ENCODE results near the gene VWC2.
"Not testable (repeated sequence)": the region's sequence is repeated elsewhere in the genome, so short reads cannot be mapped to it uniquely, and the experiment has no call there.

The VWC2 gene

DNA sequence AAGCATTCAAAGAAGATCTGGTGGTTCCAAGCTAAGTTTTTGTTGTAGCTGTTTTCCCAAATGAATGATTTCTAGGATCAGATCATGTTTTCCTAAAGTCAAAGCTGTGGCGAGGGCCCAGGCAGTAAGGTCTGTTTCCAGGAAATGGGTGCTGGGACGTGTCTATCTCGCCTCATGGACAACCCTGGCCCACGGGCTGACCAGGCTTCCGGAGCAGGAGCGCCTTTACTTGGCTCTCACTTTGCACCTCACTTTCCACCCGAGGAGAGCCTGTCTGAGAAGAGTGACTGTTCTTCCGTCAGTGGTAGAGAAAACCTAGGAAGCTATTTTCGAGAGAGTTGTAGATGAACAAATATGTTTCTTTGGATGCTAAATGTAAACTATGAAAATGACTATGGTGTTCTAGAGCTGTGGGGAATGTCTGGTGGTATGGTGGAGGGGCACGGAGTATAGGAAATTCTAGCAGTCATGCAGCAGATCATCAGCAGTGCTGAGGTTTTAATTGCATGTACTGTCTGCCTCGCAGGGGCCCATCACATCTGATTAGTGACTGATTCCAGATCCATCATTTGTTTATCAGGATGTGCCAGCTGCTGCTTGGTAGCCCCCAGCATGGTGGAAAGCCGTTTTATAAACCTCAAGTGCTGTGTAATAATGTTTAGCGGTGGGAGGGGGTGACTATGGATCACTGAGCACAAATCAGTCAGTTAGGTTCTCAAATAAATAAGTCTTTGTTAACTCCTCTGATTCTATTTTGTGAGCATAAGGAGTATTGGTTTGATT, 66.6 kb downstream of the VWC2 start:
- in situ Hi-C loops (cut with MboI; ENCODE audit: low pct_unique_long_range_greater_than_20kb, low sequenced_read_pairs): no loop called here
- DNase-seq: no peak

DNA sequence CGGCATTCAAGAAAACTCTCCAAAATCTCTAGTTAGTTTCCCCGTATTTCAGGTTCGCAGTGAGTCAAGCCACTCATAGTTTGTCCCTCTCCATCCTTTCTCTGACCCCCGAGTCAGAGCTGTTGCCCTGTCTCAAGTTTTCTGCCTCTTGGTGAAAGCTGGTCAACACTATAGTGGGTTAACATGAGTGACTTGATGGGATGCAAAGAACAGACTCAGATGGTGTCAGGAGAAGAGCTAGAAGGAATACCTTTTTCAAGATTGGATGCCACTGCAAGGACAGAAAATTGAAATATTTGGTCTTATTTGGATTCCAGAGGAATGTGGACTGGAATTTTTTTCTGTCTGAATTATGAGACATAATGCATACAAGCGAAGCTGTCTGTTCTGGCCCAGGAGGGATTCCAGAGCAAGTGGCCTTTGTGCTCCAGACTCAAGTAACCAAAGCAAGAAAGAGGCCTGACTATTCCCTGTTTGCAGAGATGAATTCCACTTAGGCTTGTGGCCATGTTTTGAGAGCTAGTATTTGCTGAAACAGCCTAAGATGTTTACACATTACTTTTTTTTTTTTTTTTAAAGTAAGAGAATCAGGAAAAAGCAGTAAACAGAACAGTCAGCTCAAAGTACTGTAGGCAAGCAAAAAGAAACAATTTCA, 67.4 kb downstream of the VWC2 start:
- DNase-seq: no peak
- in situ Hi-C loops (cut with MboI; ENCODE audit: low pct_unique_long_range_greater_than_20kb, low sequenced_read_pairs): no loop called here

DNA sequence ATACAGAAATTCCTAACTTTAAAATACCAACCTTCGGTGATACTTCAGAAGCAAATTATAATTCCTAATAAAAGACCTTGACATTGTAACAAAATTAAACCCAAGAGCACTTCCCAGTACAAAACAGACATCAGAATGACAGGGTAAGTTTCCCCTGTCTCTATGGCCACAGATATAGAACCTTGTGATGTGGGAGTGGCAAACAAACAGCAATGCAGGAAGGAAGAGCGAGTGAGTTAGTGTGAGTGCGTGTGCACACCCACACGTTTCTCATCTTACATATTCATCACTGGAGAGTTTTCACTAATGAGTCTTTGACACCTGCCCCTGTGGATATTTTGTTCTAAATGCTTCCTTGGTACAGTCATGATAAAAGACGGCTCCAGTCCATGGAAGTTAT, 72.2 kb downstream of the VWC2 start:
- no peak for DNase-seq
- in situ Hi-C loops (cut with MboI; ENCODE audit: low pct_unique_long_range_greater_than_20kb, low sequenced_read_pairs): no loop called here

DNA sequence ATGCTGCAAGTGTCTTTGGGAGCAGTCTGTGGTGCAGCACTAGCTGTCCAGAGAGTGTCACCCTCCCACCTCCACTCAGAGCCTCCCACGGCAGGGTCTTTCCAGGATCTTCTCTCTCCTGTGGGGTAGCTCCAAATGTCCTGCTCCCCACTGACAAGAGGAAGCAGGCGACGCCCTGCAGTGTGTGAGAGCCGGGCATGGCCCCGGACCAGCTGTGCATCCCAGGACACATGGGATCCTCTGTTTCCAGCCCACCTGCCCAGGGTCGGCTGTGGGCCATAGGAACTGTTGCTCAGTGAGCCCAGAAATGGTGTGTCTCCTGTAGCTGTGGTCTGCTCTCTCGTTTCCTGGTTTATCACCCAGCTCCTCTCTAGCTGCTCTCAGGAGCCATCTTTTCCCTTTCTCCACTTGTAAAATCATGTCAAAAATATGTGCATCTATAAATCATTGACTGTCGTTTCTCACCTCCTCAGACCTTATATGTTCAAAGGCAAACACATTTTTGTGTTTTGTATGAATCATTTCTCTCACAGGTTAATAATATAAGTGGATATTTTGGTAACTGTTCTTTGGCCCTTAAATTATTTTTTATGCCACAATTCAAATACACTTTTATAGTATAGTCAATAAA, 74.9 kb downstream of the VWC2 start:
- in situ Hi-C loops (cut with MboI; ENCODE audit: low pct_unique_long_range_greater_than_20kb, low sequenced_read_pairs): no loop called here
- no peak for DNase-seq

DNA sequence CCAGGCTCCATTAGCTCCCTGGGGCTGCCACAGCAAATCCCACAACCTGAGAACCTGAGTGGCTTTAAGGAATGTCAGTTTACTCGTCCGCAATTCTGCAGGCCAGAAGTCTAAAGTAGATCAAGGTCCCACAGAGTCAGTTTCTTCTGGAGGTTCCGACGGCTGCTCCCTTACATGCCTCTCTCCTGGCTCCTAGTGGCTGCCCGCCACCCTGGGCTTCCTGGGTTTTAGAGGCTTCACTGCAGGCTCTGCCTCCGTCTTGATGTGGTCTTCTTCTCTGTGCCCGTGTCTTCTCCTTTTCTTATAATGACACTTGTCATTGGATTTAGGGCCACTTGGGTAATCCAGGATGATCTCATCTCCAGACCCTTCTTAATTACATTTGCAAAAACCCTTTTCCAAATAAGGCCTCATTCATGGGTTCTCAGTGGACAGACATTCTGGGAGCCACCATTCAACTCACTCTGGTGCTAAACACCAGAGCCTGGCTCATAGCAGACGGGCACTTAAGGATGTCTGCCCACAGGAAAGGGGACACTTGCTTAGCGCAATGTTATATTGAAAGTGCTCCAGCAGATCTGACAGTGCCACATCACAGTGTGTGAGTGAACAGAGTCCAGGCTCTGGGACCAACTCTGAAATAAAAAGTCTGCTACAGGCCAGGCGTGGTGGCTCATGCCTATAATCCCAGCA, 77.6 kb downstream of the VWC2 start:
- DNase-seq: no peak
- in situ Hi-C loops (cut with MboI; ENCODE audit: low pct_unique_long_range_greater_than_20kb, low sequenced_read_pairs): no loop called here

DNA sequence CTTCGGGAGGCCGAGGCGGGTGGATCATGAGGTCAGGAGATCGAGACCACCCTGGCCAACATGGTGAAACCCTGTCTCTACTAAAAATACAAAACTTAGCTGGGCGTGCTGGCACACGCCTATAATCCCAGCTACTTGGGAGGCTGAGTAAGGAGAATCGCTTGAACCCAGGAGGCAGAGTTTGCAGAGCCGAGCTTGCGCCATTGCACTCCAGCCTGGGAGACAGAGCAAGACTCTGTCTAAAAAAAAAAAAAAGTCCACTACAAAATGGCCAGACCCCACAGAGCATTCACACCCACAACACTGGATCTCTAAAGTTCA, 78.1 kb downstream of the VWC2 start:
- DNase-seq; in situ Hi-C loops (cut with MboI; ENCODE audit: low pct_unique_long_range_greater_than_20kb, low sequenced_read_pairs): not testable (repeated sequence)

DNA sequence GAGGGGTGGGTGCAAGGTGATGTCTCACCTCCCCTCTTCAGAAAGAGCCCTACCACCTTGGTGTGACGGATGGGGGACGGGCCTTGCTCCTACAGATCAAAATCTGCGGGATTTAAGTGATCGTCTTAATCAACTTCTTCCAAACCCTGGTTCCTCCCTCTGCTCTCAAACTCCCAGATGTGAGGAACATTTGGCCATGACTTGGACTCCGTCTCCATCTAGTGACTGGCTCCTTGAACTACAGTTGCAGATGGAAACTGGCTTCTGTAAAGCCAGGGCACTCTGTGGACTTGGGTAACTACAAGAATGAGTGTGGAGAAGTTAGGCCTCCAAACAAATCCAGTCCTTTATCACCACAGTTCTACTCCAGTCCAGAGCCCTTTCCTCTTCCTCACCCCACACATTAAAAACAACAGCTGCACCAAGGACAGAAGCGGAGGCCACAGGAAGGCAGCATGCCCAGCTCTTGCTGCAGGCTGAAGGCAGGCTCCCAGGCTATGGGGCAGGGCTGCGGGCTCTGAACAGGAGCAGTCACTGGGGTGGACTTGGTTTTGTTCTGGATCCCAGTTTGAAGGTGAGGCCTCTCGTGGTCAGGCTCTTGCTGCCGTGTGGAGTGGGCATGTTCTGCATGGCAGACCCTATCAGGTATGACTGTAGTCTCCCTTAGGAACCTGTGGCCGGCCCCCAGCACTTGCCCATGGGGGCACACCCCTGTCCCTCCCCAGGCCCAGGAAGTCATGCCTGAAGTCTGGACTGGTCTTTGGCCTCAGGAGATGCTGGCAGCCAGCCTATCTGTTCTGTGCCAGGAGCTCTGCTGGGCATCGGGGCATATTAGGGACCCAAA, 79.4 kb downstream of the VWC2 start:
- DNase-seq: peak; percentile 61
- in situ Hi-C loops (cut with MboI; ENCODE audit: low pct_unique_long_range_greater_than_20kb, low sequenced_read_pairs): no loop called here

DNA sequence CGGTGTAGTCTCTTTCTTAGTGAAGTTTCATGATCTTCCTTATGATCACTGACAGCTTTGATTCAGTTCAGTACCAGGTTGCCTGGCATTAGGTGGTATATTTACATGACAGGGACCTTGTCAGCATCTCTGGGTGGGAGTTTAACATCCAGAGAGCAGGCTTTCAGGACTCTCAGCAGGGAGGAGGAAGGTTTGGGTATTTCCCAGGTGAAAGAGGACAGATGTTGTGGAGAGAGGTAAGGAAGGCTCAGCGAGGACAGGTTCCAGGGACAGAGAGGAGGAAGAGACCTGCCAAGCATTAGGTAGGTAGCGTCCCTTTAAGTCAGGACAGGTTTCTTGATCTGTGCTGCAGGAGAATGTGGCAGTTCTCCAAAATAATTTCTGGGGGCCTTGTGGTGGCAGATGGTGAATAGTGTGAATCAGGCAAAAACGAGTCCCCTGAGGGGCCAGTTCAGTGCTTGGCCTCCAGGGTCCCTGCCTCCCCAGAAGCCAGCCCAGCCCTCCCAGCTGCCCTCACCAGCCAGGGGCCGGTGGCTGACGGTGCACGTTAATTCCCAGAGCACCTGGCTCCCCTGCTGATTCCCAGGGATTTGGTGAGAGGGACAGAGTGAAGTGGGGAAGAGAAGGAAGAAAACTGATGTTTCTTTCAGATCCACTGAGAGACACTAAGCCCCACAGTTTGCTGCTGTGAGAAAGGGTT, 82.0 kb downstream of the VWC2 start:
- in situ Hi-C loops (cut with MboI; ENCODE audit: low pct_unique_long_range_greater_than_20kb, low sequenced_read_pairs): no loop called here
- DNase-seq: no peak

DNA sequence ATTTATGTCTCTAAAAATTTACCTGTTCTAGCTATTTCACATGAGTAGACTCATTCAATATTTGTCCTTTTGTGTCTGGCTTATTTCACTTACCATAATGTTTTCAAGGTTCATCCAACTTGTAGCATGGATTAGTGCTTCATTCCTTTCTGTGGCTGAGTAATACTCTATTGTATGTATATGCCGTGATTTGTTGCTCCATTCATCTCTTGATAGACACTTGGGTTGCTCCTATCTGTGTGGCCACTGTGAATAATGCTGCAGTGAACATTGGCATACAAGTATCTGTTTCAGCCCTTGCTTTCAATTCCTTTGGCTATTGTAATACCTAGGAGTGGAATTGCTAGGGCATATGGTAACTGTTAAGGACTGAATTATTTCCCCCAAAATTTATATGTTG, 86.9 kb downstream of the VWC2 start:
- DNase-seq: no peak
- in situ Hi-C loops (cut with MboI; ENCODE audit: low pct_unique_long_range_greater_than_20kb, low sequenced_read_pairs): no loop called here

DNA sequence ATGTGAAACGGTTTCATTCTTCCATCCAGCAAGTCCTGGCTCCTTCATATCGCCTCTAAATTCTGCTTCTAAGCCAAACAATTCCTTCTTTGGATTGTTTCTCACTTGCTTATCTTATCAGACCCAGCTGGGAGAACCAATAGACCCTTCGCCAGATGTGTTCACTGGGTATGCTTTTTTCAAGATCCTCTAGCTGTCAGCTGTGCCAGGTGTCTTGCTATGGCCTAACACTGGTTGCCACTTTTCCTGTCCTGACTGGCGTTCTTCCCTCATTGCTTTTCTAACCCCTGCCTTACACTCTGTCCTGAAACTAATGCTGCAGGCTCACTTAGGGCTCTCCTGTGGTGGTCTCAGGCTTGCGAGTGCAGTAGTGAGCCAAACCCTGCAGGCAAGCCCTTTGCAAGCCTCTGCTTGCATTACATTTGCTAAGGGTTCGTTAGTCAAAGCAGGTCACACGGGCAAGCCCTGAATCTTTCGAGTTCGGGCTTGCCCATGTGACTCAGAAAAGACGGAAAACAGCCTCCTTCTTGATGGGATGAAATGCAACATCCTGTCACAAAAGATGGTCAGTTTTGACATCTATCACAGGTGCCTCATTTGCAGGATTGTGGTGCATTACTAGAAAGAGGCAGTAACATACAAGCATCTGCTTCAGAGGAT, 92.8 kb downstream of the VWC2 start:
- no peak for DNase-seq
- in situ Hi-C loops (cut with MboI; ENCODE audit: low pct_unique_long_range_greater_than_20kb, low sequenced_read_pairs): no loop called here

DNA sequence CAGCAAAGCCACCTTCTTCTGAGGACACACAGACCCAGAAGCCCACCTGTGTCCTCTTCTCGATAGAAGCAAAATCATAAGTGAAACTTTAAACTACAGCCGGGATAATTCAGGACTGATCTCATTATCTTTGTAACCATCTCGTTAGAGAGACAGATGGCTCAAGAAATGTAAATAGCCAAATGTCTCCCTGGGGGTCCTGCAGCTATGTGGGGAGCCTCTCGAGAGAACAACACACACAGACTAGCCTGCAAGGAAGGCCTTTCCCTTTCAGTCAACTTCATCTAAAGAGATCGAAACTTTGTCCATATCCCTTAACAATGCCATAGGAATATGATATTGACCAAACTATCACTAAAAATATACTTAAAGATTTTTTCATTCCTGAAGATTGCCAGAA, 93.5 kb downstream of the VWC2 start:
- no peak for DNase-seq
- in situ Hi-C loops (cut with MboI; ENCODE audit: low pct_unique_long_range_greater_than_20kb, low sequenced_read_pairs): no loop called here

DNA sequence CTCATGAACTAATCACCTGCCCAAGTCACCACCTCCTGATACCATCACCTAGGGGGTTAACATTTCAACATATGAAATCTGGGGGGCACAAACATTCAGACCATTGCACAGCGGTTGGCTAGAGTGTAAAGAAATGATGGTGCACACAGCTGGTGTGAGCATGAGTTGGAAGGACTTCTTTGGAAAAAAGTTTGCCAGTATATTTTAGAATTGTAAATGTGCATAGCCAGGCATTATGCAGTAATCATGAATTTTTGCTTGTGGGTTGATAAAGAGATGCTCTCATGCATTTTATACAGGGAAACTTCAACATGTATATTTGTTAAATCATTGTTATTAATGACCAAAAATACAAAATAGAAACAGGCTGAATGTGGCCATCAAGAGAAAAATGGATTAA, 100.0 kb downstream of the VWC2 start:
- no peak for DNase-seq
- in situ Hi-C loops (cut with MboI; ENCODE audit: low pct_unique_long_range_greater_than_20kb, low sequenced_read_pairs): no loop called here

DNA sequence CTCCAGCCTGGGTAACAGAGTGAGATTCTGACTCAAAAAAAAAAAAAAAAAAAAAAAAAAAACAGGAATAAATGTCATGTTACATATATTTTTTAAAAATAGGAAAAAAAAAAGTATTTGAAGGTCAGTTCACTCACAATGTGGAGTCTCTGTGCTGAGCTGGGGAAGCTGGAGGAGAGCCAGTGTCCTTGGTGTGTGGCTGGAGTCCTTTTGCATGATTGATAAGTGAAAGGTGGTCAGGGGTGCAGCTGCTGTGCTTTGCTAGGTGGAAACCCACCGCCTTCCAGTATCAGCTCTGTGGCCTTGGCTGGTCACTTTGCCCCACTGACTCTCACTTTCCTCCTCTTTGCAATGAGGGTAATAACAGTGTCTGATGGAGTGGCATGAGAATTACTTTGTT, 101.9 kb downstream of the VWC2 start:
- in situ Hi-C loops (cut with MboI; ENCODE audit: low pct_unique_long_range_greater_than_20kb, low sequenced_read_pairs): no loop called here
- DNase-seq: no peak

DNA sequence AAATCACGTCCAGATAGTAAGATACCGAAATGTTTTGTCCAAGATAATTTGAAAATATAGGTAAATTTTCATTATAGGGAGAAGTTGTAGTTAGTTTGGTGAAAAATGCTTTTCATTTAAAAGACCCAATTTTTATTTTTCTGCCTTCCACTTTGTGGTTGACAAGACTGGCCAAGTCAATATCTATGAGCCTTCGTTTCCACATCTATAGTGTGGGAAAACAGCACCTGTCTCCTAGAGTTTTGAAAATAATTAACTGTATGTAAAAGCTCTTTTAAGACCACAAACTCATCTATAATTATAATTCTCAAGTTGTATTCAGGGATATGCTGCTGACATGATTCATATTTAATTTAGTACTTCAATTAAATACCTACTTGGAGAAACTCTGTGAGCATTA, 102.8 kb downstream of the VWC2 start:
- in situ Hi-C loops (cut with MboI; ENCODE audit: low pct_unique_long_range_greater_than_20kb, low sequenced_read_pairs): no loop called here
- DNase-seq: no peak

DNA sequence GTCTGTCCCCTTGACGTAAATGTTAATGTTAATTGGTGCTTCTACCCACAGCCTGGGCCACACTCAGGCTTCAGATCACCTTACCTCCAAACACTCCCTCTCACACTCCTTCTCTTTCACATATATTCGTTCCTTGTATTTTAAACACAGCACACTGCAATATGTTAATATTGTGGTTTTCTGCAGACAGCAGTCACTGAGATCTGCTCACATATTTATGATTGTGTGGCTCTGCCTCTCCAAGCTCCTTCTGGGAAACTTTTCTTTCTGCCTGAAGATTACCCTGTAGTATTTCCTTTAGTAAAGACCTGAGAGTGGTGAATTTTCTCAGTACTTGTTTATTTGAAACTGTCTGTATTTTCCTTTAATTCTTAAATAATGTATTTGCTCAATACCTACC, 104.7 kb downstream of the VWC2 start:
- DNase-seq: no peak
- in situ Hi-C loops (cut with MboI; ENCODE audit: low pct_unique_long_range_greater_than_20kb, low sequenced_read_pairs): no loop called here

DNA sequence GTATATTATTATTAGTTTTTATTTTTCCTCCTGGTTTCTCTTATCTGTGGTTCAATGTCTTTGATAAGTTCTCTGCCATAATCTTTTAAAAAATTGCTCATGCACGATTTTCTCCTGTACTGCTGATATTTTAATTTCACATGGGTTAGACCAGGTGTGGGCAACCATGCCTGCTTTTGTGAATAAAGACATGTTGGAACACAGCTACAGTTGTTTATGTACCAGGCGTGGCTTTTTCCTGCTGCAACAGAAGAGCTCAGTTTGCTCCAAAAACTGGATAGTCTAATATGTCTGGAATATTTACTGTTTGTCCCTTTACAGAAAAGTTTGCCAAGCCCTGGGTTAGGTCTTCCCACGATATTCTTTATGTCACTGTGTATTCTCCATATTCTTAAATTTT, 105.2 kb downstream of the VWC2 start:
- DNase-seq: no peak
- in situ Hi-C loops (cut with MboI; ENCODE audit: low pct_unique_long_range_greater_than_20kb, low sequenced_read_pairs): no loop called here

DNA sequence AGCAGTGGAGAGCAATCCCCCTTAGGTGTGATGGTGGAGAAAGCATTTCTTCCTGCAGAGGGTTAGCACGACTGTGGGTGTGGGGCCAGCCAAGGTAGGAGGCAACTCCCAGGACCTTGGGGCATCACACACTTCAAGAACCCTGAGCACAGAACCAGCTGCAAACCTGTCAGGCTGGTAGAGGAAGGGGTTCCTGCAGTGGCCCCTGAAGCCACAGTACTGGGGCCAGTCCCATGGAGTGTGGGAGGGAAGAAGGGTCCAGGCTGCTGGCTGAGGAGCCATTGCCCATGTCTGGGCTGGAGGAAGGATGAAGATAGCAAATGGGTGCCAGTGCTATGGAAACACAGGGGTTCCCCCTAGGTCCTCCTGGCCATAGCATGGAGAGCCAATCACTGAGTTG, 110.5 kb downstream of the VWC2 start:
- in situ Hi-C loops (cut with MboI; ENCODE audit: low pct_unique_long_range_greater_than_20kb, low sequenced_read_pairs): no loop called here
- DNase-seq: no peak

DNA sequence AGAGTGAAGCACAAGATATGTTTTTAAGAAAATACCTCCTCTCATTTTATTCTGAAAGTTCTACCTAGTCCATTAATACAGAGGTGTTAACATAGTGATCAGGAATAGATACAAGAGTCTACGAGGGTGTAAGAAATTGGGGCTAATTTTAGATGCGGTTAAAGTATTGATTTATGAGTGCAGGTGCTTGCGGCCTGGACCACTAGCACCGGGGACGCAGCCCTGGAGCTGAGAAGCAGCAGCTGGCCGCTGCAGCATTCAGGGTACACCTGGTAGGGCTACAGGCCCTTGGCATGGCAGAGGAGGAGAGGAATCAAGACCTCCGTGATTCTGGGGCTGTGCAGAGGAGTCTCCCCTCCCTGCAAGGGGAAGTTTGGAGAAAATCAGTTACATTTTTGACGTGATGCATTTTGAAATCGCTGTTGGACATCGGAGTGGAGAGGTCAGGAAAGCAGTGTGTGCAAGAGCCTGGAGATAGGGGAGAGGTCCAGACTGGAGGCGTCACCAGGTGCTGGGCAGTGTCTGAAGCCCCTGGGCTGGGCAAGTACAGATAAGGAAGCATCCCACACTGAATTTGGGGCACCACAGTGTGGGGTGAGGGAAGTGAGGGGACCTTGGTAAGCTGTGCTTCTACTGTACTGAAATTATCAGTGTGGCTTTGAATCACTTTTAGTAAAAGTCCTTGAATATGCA, 112.3 kb downstream of the VWC2 start:
- no peak for DNase-seq

More for the DNA sequence above, 112.3 kb downstream of the VWC2 start:
- in situ Hi-C loops (cut with MboI; ENCODE audit: low pct_unique_long_range_greater_than_20kb, low sequenced_read_pairs): no loop called here

Measured in KBM-7 (cell line).